ENCODE measurements around the gene IL25.
"Not testable (repeated sequence)": the region's sequence is repeated elsewhere in the genome, so short reads cannot be mapped to it uniquely, and the experiment has no call there.

IL25 gene

DNA sequence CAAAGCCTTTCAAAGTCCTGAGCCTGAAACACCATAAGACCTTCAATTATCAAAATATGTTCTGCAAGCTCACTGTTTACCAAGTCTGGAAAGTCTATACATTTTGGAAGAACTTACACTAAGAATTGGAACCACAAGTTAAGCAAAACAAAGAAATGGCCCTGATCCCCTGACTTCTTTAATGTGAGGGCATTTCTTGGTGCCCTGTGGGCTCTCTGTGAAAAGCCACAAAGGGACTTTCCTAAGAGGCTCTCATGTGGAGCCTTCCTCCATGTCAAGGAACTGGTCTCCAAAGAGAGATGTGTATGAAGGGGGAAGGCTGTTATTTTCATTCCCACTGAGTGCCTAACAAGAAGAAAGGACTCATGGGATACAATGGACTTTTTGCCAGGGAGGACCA lies 49.0 kb downstream of the IL25 start:
- DNase-seq (ENCODE audit: low read depth), result no peak
- in situ Hi-C loops (cut with HindIII; ENCODE audit: low sequenced_read_pairs), result no loop called here
- TF ChIP-seq, protein P1, sequence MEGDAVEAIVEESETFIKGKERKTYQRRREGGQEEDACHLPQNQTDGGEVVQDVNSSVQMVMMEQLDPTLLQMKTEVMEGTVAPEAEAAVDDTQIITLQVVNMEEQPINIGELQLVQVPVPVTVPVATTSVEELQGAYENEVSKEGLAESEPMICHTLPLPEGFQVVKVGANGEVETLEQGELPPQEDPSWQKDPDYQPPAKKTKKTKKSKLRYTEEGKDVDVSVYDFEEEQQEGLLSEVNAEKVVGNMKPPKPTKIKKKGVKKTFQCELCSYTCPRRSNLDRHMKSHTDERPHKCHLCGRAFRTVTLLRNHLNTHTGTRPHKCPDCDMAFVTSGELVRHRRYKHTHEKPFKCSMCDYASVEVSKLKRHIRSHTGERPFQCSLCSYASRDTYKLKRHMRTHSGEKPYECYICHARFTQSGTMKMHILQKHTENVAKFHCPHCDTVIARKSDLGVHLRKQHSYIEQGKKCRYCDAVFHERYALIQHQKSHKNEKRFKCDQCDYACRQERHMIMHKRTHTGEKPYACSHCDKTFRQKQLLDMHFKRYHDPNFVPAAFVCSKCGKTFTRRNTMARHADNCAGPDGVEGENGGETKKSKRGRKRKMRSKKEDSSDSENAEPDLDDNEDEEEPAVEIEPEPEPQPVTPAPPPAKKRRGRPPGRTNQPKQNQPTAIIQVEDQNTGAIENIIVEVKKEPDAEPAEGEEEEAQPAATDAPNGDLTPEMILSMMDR (IDR thresholded peaks at IDR 0.05; ENCODE audit: low read depth, low read length, missing control alignments), result no peak
- no peak overlapping the region for H3K4me3 ChIP-seq (ENCODE audit: low read depth, low read length)

DNA sequence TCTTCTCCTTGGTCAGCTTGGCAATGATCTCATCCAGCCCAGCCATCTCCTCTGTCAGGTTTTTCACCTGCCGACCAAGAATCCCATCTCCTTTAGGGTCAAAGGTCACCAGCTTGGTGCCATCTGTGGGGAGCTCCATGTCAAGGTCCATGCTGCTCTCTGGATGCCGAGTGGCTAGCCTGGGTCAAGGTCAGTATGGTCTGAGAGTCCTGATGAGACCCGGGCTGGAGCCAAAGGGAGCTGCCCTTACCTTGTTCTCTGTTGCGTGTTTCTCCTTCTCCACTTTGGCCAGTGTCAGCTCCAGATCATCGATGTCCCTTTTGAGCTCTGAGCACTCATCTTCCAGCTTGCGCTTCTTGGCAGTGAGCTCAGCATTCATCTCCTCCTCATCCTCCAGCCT lies 51.0 kb downstream of the IL25 start:
- H3K4me3 ChIP-seq (ENCODE audit: low read depth, low read length), result no peak overlapping the region
- TF ChIP-seq, protein P1 (IDR thresholded peaks at IDR 0.05; ENCODE audit: low read depth, low read length, missing control alignments), result no peak
- in situ Hi-C loops (cut with HindIII; ENCODE audit: low sequenced_read_pairs), result no loop called here
- no peak for DNase-seq (ENCODE audit: low read depth)

DNA sequence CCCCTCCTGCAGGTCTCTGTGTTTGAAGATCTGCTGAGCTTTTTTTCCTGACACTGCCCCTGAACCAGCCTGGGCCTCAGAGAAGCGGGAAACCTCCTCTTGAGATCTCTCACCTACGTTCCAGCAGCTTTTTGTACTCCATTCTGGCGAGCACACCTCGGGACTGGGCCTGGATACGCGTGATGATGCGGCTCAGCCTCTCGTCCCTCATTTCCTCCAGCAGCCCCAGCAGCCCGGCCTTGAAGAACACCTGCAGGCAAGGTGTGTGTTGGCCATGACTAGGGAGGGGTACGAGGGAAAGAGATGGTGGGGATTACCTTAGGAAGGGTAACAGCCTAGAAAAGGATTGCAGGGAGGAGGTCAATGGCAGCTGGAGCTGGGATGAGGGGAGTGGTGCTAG lies 52.6 kb downstream of the IL25 start:
- TF ChIP-seq, protein P1 (IDR thresholded peaks at IDR 0.05; ENCODE audit: low read depth, low read length, missing control alignments), result no peak
- in situ Hi-C loops (cut with HindIII; ENCODE audit: low sequenced_read_pairs), result no loop called here
- DNase-seq (ENCODE audit: low read depth), result no peak
- no peak overlapping the region for H3K4me3 ChIP-seq (ENCODE audit: low read depth, low read length)

DNA sequence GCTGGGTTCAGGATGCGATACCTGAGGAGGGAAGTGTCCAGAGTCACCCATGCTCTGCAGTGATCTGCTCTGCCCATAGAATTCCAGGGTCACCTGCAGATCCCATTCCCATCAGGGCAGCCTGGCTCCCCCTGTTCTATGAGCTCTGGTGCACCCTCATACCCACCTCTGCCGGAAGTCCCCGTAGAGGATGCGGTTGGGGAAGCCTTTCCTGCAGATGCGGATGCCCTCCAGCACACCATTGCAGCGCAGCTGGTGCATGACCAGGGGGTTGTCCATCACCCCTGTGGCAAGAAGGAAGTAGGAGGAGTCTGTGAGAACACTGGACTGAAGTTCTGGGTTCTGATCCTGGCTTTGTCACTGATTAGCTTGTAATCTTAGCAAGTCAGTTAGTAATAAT lies 53.2 kb downstream of the IL25 start:
- DNase-seq (ENCODE audit: low read depth); in situ Hi-C loops (cut with HindIII; ENCODE audit: low sequenced_read_pairs); H3K4me3 ChIP-seq (ENCODE audit: low read depth, low read length): not testable (repeated sequence)
